Inferior parietal cortex (tissue), 1 donor: ENCODE results near the gene ATOH7.
A peak's percentile ranks its signal among the peaks of the same experiment; 100 is the strongest.
"Not testable (repeated sequence)": the region's sequence is repeated elsewhere in the genome, so short reads cannot be mapped to it uniquely, and the experiment has no call there.

Source experiments
- DNase-seq: peaks from one replicate; pipeline ENCODE4 v3.0.0-alpha.2; 2016; ENCODE audit errors: extremely low spot score

The ATOH7 gene

DNA sequence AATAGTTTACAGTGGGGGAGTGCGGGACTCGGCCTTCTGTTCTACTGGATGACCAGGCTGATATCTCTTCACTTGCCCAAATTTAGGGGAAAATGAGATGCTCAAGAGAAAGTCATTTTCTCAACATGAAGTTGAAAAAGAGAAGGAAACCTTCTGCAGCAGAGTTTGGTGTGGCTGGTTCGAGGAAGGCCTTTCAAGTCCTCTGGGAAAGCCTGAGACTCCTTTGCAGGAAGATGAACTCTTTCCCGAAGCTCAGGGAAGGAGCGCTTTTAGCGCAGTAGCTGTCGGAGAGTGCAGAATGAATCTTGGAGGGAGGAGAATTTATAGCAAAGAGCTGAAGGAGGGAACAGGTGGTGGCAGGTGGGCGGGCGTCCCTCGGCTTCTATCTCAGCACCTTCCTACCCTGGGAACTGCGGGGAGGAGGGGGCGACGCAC is at the start of gene ATOH7:
Gene ATOH7 (minus strand): TSS at position 297 of the 435 bp plus-strand sequence. CDS start 436 bp downstream, outside the sequence.
- peak; percentile 42 for DNase-seq

DNA sequence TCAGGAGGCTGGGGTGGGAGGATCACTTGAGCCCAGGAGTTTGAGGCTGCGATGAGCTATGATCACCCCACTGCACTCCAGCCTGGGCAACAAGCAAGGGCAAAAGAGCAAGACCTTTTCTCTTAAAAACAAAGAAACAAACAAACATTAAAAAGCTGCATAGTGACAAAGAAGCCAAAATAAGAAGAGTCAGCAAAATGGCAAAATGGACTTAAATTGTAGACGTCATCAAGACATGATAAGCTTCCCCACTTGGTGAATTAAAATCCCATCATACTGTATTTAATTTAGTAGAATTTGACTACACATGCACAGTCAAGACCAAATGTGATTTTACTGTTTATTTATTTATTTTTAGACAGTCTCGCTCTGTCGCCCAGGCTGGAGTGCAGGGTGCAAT is 48.8 kb upstream of the ATOH7 start:
- no peak for DNase-seq

DNA sequence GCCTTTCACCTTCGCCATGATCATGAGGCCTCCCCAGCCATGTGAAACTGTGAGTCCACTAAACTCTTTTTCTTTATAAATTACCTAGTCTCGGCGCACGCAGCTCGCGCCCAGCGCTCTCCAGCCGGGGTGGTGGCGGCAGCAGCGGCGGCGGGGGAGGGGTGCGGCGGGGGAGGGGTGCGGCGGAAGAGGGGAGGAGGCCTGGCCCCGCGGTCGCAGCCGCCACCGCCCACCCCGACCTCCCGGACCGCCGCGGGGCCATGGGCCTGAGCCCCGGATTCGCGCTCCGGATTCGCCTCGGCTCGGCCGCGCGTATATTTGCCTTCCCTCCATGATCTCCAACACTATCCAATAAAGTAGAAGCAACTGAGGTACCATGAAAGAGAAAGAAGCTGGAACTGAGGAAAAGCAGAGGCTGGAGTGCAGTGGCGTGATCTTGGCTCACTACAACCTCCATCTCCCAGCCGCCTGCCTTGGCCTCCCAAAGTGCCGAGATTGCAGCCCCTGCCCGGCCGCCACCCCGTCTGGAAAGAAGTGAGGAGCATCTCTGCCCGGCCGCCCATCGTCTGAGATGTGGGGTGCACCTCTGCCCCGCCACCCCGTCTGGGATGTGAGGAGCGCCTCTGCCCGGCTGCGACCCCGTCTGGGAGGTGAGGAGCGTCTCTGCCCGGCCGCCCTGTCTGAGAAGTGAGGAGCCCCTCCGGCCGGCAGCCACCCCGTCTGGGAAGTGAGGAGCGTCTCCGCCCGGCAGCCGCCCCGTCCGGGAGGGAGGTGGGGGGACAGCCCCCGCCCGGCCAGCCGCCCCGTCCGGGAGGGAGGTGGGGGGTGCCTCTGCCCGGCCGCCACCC is 47.2 kb upstream of the ATOH7 start:
- DNase-seq, result not testable (repeated sequence)

DNA sequence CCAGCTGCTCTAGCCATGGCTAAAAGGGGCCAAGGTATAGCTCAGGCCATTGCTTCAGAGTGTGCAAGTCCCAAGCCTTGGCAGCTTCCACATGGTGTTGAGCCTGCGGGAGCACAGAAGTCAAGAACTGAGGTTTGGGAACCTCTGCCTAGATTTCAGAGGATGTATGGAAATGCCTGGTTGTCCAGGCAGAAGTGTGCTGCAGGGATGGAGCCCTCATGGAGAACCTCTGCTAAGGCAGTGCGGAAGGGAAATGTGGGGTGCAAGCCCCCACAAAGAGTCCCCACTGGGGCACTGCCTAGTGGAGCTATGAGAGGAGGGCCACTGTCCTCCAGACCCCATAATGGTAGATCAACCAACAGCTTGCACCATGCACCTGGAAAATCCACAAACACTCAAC is 45.9 kb upstream of the ATOH7 start:
- DNase-seq, result not testable (repeated sequence)

DNA sequence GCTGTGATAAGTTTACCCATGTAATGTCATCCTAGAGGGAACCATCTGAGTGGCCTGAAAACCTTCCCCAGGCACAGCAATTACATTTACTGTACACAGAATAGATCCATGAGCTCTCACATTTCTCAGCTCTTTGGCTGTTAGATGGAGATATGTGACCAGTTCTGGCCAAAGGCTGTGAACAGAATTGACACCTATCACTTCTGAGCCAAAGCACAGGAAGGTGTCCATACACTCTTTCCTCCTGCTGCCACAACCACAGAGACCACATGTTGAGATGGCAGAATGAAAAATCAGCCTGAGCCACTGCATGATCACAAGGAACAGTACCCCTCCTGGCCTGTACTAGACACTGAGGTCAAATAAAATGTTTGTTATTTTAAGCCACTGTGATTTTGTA is 44.3 kb upstream of the ATOH7 start:
- no peak for DNase-seq

DNA sequence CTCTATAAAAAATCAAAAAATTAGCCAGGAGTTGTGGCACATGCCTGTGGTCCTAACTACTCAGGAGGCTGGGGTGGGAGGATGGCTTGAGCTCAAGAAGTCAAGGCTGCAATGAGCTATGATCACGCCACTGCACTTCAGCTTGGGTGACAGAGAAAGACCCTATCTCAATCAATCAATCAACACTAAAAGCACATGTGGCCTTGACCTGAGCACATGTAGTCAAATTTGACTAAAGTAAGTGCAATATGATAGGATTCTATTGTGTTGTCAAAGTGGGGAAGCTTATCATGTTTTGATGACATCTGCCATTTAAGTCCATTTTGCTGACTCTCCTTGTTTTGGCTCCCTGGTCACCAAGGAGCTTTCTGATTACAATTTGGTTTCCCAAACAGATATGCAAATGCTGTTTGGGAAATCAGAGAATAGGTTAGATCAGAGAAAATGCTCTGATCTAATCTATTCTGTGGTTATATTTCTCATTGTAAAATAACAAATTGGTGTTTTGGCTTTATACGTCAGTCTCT is 43.8 kb upstream of the ATOH7 start:
- no peak for DNase-seq

DNA sequence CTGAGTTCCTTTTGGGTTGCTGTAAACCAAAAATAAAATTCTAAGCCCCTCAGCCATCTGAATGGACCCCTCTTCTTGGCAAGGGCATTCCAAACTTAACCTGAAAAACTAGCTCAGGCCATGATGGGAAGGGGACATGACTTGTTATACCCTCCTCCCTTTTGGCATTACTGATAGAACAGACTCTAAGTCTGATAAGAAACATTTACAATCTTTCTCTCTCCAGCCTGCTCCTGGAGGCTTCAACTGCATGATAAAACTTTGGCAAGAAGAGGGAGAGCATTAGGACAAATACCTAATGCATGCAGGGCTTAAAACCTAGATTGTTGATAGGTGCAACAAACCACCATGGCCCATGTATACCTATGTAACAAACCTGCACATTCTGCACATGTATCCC is 40.9 kb upstream of the ATOH7 start:
- DNase-seq, result no peak

DNA sequence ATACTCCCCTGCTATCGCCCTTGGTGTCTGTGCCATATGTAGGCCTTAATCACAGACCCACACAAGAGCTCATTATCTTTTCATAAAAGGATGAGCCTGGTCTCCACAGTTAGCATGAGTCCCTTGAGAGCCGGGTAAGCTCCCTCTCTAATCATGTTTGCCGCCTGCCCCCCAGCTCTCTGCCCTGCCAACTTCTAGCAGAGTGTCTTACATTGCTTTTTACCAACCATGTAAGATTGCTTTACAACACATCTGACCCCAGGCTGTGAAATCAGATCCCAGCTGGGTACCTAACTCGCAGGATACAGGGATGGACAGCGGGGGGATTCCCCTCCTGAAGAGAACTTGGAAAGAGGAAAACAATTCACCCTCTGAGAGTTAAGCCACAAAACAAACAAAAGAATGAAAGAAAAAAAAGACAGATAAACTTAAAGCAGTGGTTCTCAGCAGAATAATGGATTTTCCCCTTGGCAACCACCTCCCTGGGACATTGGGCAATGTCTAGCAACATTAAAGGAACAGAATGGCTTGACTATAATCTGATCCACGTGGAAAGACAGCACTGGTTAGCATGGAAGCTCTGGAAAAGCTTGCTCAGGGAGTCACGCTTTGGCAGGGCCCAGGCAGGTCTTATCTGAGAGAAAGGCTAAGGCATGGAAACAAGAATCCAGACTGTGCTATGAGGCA is 39.4 kb upstream of the ATOH7 start:
- no peak for DNase-seq

DNA sequence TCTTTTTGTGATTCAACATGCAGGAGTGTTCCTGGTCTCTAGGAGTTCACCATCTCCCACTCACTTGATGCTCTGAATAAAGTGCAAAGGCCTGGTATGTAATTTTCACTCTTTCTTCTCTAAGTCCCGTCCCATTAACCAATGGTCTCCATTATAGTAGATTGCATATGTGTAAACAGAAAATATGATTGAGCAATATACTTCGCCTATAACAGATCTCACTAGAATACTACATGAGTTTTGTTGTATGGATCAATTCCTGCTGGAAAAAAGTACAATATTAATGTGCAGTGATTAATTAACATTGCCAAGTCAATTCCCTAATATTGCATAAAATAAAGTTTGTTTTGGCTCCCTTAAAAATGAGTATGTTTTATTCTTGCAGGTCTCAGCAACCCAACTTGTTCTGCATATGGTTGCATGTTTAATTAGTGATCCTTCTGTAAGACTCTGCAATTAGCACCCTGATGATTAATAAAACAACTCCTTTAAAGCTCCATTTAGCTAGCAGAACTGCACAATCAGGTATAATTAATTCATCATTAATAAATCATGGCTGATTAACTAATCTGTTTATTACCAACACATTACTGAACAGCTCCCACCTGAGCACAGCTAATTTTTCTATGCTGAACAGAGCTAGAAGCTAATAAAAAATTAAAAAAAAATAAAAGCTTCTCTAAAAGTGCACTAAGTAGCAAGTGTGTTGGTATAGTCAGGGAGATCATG is 37.8 kb upstream of the ATOH7 start:
- no peak for DNase-seq

DNA sequence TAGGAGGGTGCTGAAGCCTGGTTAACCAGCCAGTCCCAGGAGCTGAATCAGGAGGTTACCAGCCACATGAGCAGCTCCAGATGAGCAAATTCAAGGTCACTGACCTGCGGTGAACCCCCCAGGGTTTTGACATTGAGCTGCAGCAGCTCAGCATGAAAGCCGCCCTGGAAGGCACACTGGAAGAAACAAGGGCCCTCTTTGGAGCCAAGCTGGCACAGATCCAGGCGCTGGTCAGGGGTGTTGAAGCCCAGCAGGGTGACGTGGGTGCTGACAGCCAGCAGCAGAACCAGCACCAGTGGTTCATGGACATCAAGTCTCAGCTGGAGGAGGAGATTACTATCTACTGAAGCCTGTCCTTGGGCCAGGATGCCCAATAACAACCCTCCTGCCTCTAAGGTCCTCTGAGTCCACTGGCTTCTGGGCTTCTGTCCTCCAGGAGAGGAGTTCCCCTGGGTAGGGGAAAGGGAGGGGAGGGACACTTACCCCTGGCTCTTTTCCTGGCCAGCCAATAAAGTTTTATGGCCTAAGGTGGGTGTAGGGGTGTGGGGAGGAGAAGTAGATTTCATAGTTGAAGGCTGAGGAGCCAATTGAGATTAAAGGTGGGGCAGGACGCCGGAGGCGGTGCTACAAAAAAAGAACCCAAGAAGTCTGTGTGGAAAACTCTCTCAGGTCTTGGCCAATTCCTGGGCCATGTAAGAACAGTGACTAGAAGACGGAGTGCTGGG is 29.4 kb upstream of the ATOH7 start:
- DNase-seq, result peak; percentile 26

DNA sequence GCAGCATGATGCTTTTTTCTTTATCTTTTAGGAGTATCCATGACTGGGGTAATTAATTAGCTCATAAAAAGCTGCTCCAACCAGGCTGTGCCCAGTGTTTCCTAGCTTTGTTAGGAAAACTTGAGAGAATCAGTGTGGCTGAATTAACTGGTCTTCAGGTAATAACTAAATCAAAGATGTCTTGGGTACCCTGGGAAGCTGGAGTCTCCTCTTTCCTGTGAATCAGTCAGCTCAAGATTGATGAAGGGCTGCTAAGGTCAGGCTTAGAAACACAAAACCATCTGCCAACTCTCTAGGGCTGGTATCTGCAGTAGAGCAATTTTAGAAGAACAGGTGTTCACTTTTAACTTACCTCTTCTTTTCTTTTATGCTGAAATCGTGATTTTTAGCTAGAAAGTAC is 21.4 kb upstream of the ATOH7 start:
- DNase-seq, result no peak

DNA sequence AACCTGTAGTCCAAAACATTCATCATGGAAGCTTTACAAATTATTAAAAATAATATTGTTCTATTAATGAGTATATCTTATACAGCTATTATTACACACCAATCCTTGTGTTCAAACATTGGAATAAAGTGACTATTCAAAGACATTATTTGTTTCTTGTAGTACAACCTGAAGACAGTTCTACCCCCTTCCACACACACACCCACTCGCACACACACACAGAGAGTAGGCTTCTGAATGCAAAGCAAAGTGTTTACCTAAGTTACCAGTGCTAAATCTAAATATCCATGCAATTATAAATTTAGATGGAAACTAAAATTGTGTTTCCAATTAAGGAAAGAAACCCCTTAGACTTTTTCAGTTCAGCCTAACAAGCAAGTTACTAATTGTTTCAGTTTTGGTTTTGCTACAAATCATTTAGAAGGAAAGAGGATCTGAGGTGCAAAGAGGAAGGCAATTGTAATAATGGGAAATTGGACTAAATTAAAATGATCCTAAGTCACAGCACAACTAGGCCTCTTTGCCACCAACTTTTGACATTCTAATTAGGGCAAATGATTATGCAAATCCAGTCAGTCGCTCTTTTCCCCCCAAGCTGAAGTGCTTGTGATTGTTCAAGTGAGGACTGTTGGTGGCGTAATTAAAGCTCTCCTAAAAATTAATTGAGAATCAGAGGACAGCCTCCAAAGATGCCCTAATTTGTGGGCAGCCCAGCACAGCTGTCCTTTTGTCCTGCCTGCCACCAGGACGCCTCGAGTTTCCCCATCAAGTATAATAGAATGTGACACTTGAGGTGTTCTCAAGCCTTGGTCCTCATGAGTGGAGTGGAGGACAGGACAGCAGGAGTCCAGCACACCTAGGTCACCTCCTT is 19.9 kb upstream of the ATOH7 start:
- DNase-seq, result no peak

DNA sequence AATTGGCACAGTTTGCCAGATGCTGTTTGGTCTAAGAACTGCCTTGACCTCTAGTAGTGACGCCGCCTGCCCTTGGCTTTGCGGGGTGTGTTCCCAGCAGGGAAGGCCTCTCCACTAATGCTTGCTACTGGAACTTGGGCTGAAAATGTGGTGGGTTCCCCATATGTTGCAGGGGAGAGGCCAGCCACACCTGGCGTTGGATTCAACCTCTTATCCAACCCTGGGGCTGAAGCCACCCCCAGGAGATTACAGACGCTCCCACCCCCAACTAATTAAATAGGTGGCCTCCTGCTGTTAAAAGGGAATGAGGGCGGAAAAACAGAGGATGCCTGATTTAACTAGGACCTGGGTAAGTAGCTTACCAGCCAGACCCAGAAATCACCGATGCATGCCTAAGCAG is 19.2 kb upstream of the ATOH7 start:
- DNase-seq, result no peak

DNA sequence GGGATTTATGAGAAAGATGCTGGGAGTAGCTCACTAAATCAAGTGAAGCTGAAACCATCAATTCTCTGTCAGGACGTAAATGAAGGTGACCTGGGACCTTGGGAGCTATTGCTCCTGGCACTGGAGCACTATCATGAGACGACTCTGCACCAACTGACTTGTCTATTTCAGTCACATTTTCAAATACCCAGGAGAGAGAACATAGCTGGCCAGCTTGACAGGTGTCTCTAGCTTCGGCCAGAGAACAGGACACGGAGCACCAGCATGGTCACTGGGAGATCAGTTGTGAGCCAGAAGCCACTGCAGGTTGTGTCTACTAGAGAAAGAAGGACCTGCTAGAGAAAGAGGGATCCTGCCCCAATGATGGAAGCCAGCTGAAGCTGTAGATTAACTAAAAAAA is 17.4 kb upstream of the ATOH7 start:
- DNase-seq, result no peak

DNA sequence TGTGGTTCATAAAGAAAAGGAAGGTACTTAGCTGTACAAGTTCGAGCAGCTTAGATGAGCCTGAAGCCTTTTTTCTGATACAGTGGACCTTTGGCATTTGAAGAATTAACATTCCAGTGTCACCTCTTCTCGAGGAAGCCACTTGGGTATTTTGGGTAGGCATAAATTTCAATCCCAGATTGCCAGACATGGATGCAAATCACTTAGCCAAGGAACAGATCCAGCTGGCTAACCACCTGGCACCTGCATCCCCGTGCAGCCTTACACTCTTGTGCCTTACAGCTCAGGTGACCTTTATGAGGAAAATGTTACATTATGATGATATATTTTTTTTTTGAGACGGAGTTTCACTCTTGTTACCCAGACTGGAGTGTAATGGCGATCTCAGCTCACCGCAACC is 16.0 kb upstream of the ATOH7 start:
- no peak for DNase-seq

DNA sequence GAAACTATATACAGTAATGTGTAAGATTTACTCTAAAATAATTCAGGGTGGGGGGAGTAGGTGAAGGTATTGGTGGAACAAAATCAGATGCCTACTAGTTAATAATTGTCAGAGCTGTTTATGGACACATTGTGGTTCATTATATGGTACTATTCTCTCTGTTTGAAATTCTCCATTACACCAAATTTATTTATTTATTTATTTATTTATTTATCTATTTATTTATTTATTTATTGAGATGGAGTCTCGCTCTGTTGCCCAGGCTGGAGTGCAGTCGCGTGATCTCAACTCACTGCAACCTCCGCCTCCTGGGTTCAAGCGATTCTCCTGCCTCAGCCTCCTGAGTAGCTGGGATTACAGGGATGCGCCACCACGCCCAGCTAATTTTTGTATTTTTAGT is 14.5 kb upstream of the ATOH7 start:
- DNase-seq, result not testable (repeated sequence)

DNA sequence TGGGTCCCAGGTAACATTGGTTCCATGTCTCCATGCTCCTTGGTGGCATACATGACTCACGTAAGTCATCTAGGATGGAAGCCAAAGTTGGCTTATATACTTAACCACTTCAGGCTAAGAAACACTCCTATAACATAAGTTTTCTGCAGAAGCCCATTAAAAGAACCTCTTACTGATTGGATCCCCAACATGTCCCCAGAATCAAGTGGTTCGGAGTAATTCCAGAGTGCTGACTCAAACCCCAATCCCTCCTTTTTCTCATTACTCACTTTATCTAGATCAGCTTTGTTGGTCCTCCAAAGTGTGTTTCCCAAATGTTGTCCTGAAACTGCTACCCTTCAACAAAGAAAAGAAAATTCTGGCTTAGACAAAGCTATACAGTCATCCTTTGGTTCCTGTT is 10.1 kb upstream of the ATOH7 start:
- DNase-seq, result no peak

DNA sequence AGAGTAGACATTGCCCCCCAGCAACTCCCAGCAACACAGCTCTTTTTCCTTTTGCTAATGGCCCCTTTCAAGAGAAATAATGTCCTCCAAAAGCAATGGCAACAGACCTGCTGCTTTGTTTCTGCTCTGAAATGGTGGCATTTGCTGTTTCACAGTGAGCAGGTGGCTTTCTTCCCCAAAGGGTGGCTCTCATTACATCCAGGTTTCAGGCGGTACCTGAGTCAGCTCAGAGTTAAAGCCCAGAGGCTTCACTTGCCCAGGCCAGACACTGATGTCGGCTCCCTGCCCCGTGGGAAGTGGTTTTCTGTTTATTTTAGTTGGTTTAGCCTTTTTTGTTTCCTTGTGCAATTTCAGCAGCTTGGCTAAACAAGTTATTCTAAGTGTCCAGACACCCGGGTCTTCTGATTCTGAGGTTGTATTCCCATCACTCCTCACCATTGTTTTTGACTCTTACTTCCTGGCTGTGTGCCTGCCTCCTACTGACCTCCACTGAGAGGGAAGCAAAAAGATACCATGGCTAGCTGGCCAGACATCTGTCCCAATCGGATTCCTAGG is 7.8 kb upstream of the ATOH7 start:
- no peak for DNase-seq

DNA sequence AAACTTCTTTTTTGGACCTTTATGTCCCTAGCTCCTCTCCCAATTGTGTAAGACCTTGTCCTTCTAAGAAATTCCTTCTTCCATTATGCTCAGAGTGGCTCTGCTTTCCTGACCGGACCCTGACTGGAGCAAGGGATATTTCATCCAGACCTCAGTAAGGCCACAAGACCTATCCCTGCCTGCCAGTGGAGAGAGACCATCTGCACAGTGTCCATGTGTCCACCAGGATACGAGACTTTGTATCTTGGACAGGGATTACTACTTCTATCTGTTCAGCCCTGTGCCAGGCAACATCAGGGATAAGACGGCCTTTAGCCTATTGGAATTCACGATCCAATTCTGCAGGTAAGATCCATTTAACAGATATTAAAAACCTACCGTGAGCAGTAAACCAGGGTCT is 7.2 kb upstream of the ATOH7 start:
- no peak for DNase-seq

DNA sequence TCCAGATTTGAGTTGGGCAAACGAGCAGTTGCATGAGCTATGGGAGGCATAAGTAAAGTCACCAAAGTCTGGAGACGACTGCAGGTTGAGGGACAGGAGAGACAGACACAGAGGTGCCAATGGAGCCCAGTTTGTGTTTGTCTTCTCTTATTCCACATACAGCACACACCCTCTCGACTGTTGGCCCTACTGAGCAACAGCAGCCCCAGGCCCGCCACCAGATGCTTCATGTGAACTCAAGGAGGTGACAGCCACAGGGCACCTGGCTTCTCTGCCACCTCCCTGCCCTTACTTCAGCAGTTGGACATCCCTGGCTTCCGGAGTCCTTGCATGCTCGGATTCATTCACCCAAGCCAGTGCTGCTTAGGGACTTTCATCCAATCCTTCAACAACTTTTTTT is 6.5 kb upstream of the ATOH7 start:
- DNase-seq, result no peak
